ENCODE data around the gene CDIPT. TPM values are rescaled to one million over a fixed set of nuclear protein-coding genes. Genes with fewer than 3 reads are reported as not detected.
A peak's percentile ranks its signal among the peaks of the same experiment; 100 is the strongest.

Gene CDIPT
- total and polyA plus RNA-seq, 2 of the 13 experiments (the other 11 are each of a cell fraction or from before 2014, with no cell fraction given): 54.9 to 97.5 TPM

DNA sequence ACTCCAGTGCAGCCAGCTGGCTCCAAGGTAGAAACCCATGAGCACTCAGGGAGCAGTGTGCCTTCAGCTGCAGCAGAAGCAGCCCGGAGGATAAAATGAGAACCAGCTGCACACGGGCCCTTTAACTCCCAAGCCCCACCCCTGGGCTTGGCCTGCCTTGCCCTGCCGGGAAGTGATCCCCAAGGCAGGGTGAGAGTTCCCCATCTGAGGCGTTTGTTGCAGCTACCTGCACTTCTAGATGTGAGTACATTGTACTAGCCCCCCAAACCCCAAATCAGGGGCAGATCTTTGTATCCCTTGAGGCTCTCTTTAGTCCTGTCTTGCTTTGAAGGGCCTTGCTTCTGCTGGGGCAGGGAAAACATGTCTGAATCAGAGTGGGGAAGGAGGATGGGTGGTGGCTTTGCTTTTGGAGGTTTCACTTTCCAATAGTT, 42.7 kb downstream of the CDIPT start, which contains the start of gene MVP (continued):
- TF ChIP-seq, protein P1, sequence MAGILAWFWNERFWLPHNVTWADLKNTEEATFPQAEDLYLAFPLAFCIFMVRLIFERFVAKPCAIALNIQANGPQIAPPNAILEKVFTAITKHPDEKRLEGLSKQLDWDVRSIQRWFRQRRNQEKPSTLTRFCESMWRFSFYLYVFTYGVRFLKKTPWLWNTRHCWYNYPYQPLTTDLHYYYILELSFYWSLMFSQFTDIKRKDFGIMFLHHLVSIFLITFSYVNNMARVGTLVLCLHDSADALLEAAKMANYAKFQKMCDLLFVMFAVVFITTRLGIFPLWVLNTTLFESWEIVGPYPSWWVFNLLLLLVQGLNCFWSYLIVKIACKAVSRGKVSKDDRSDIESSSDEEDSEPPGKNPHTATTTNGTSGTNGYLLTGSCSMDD (CRISPR knock-in tag; IDR thresholded peaks at IDR 0.05): no peak
- TF ChIP-seq NR2F6 (IDR thresholded peaks at IDR 0.05) (no peak), NR2F6 (CRISPR knock-in tag; IDR thresholded peaks at IDR 0.05) (no peak), ZKSCAN5 (CRISPR knock-in tag; IDR thresholded peaks at IDR 0.05) (no peak), ZNF574 (CRISPR knock-in tag; IDR thresholded peaks at IDR 0.05) (no peak), NCOA2 (CRISPR knock-in tag; IDR thresholded peaks at IDR 0.05) (0 out of 2 replicates have a peak, but pooled peaks have one; percentile 18), RFXANK (CRISPR knock-in tag; IDR thresholded peaks at IDR 0.05) (no peak), ZNF558 (CRISPR knock-in tag; IDR thresholded peaks at IDR 0.05; ENCODE audit: borderline replicate concordance) (no peak), ZNF776 (CRISPR knock-in tag; IDR thresholded peaks at IDR 0.05) (no peak), ZNF788 (CRISPR knock-in tag; IDR thresholded peaks at IDR 0.05; ENCODE audit: borderline replicate concordance) (0 out of 2 replicates have a peak, but pooled peaks have one; percentile 15), SPEN (CRISPR knock-in tag; IDR thresholded peaks at IDR 0.05; ENCODE audit: low read depth) (no peak), CBX5 (CRISPR knock-in tag; IDR thresholded peaks at IDR 0.05; ENCODE audit: borderline replicate concordance) (no peak; the same call in 1 of the 2 replicates)
- TF ChIP-seq, protein P2, sequence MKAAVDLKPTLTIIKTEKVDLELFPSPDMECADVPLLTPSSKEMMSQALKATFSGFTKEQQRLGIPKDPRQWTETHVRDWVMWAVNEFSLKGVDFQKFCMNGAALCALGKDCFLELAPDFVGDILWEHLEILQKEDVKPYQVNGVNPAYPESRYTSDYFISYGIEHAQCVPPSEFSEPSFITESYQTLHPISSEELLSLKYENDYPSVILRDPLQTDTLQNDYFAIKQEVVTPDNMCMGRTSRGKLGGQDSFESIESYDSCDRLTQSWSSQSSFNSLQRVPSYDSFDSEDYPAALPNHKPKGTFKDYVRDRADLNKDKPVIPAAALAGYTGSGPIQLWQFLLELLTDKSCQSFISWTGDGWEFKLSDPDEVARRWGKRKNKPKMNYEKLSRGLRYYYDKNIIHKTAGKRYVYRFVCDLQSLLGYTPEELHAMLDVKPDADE (CRISPR knock-in tag; IDR thresholded peaks at IDR 0.05): no peak
- TF ChIP-seq, protein P3, sequence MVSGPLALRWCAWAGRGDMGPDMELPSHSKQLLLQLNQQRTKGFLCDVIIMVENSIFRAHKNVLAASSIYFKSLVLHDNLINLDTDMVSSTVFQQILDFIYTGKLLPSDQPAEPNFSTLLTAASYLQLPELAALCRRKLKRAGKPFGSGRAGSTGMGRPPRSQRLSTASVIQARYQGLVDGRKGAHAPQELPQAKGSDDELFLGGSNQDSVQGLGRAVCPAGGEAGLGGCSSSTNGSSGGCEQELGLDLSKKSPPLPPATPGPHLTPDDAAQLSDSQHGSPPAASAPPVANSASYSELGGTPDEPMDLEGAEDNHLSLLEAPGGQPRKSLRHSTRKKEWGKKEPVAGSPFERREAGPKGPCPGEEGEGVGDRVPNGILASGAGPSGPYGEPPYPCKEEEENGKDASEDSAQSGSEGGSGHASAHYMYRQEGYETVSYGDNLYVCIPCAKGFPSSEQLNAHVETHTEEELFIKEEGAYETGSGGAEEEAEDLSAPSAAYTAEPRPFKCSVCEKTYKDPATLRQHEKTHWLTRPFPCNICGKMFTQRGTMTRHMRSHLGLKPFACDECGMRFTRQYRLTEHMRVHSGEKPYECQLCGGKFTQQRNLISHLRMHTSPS (CRISPR knock-in tag; IDR thresholded peaks at IDR 0.05; ENCODE audit: low read depth): no peak
- TF ChIP-seq, protein P4, sequence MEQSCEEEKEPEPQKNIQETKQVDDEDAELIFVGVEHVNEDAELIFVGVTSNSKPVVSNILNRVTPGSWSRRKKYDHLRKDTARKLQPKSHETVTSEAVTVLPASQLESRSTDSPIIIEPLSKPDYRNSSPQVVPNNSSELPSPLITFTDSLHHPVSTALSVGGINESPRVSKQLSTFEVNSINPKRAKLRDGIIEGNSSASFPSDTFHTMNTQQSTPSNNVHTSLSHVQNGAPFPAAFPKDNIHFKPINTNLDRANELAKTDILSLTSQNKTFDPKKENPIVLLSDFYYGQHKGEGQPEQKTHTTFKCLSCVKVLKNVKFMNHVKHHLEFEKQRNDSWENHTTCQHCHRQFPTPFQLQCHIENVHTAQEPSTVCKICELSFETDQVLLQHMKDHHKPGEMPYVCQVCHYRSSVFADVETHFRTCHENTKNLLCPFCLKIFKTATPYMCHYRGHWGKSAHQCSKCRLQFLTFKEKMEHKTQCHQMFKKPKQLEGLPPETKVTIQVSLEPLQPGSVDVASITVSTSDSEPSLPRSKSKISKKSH (CRISPR knock-in tag; IDR thresholded peaks at IDR 0.05; ENCODE audit: borderline replicate concordance): no peak
- TF ChIP-seq, protein P5, sequence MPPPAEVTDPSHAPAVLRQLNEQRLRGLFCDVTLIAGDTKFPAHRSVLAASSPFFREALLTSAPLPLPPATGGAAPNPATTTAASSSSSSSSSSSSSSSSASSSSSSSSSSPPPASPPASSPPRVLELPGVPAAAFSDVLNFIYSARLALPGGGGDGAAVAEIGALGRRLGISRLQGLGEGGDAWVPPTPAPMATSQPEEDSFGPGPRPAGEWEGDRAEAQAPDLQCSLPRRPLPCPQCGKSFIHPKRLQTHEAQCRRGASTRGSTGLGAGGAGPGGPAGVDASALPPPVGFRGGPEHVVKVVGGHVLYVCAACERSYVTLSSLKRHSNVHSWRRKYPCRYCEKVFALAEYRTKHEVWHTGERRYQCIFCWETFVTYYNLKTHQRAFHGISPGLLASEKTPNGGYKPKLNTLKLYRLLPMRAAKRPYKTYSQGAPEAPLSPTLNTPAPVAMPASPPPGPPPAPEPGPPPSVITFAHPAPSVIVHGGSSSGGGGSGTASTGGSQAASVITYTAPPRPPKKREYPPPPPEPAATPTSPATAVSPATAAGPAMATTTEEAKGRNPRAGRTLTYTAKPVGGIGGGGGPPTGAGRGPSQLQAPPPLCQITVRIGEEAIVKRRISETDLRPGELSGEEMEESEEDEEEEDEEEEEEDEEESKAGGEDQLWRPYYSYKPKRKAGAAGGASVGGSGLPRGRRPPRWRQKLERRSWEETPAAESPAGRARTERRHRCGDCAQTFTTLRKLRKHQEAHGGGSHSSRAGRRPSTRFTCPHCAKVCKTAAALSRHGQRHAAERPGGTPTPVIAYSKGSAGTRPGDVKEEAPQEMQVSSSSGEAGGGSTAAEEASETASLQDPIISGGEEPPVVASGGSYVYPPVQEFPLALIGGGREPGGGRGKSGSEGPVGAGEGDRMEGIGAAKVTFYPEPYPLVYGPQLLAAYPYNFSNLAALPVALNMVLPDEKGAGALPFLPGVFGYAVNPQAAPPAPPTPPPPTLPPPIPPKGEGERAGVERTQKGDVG (CRISPR knock-in tag; IDR thresholded peaks at IDR 0.05; ENCODE audit: borderline replicate concordance): no peak
